Activated T-cell treated with anti-CD3 and anti-CD28 coated beads for 24 hours (primary cell): ENCODE data around the gene OAT.
"Not testable (repeated sequence)": the region's sequence is repeated elsewhere in the genome, so short reads cannot be mapped to it uniquely, and the experiment has no call there.

Experiments
- DNase-seq: peaks from one replicate; pipeline ENCODE4 v3.0.0-alpha.2; 2020; ENCODE audit warnings: low read depth

OAT gene

DNA sequence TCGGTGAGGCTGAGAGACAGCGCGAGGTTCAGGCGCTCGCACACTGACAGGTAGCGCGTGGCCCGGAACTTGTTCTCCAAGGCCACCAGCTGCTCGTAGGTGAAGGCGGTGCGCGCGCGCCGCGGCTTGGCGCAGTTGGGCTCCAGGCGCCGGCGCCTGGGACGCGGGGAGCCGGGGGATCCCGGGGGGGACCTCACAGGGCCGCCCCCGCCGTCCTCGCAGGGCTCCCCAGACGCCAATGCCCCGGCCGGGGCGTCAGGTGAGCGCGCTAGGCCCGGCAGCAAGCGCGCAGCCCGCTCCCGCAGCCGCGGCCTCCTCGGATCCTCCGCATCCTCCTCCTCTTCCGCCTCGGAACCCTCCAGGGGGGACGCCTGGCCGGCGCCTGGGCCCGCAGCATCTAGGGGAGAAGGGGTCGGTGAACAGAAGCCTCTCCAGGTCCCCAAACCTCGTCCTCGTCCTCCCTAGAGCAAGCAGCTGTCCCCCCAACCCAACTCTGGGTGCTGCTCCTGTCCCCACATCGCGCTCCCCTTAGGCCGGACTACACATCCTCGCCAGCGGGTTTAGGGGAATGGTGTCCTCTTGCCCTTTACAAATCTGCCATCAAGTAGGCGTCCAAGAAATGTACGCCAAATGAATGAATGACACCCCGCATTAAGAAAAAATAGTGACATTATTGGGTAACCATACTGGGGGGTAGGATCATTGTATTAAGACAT is 29.2 kb upstream of the OAT start:
- DNase-seq: no peak

DNA sequence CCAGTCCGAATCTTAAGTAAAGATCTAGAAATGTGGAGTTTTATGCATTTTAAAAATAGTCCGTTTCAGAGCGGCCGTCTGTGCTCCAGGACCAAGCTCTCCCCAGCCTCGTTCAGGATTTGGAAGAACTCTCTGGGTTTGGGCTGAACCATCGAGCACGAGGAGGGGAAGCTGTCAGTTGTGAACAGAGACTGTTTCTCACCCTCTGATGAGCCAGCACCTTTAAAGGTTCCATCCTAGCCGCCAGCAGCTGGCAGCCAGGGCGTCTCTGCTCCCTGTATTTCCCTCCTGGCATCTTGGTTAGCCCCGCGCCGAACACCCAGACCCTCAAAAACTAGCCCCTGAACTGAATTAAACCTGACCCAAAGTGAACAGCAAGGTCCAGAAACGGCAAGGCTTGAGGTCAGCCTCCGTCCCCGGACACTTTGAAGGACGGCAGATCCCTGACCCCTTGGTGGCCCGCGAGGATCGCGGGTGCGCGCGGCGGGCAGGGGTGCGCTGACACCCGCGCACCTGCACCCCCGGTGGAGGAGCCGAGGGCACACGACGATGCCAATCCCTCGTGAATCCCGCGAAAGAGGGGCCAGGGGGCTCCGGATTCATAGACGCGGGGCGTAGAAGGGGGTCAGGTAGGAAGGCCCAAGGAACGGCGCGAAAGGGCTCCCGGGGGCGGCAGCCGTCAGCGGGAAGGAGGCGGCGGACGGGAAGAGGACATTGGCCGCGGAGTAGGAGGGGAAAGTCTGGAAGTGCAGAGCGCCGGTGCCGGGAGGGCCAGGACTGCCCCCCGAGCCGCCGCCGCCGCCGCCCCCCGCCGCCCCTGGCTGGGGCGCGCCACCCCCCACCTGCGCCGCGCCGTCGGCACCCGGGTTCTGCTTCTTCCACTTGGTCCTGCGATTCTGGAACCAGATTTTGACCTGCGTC is 28.4 kb upstream of the OAT start:
- no peak for DNase-seq

- not testable (repeated sequence) for DNase-seq
These were observed 23.0 kb upstream of the OAT start for GRCh38 chr10:124441694-124442093.

DNA sequence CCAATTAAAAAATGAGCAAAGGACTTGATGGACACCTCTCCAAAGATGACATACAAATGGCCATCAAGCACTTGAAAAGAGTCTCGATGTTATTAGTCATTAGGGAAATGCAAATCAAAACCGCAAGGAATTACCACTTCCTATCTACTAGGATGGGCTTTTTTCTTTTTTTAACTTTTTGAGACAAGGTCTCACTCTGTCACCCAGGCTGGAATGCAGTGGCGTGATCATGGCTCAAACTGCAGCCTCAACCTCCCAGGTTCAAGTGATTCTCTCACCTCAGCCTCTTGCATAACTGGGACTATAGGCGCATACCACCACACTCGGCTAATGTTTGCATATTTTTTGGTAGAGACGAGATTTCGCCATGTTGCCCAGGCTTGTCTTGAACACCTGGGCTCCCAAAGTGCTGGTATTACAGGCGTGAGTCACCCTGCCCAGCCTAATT is 17.5 kb upstream of the OAT start:
- DNase-seq: no peak

GRCh38 chr10:124435683-124436082 is 17.0 kb upstream of the OAT start:
- not testable (repeated sequence) for DNase-seq

- no peak for DNase-seq
These were observed 14.7 kb upstream of the OAT start for GRCh38 chr10:124433461-124433860.

DNA sequence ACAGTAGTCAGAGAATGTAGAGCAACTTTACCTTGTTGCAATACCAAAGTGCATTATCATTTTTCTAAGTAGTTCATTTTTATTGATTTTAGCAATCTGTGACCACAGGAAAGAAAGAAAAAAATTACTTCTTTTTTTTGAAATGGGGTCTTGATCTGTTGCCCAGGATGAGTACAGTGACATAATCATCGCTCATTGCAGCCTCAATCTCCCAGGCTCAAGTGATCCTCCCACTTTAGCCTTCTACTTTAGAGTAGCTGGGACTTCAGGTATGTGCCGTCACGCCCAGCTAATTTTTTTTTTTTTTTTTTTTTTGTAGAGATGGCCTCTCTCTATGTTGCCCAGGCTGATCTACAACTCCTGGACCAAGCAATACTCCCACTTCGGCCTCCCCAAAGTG is 11.4 kb upstream of the OAT start:
- no peak for DNase-seq

- no peak for DNase-seq
These were observed 10.9 kb upstream of the OAT start for GRCh38 chr10:124429576-124429975.

- DNase-seq: no peak
These were observed 9.6 kb upstream of the OAT start for GRCh38 chr10:124428207-124428777.

- no peak for DNase-seq
These were observed 6.7 kb upstream of the OAT start for GRCh38 chr10:124425227-124425962.

DNA sequence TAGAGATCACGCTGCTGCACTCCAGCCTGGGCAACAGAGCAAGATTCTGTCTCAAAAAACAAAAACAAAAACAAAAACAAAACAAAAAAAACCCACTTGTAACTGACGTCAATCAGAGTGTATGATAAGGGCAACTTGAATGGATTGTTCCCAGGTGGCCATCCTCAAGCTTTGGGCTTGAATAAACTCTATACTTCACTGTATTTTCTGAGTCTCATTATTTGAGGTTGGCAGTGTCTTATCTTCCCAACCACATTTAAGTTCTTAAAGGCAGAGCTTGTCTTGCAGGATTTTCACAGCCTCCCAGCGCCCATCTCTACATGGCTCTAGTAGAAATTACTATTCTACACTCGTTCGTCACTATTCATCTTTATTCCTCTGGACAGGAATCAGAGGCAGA is 5.1 kb upstream of the OAT start:
- DNase-seq: no peak

DNA sequence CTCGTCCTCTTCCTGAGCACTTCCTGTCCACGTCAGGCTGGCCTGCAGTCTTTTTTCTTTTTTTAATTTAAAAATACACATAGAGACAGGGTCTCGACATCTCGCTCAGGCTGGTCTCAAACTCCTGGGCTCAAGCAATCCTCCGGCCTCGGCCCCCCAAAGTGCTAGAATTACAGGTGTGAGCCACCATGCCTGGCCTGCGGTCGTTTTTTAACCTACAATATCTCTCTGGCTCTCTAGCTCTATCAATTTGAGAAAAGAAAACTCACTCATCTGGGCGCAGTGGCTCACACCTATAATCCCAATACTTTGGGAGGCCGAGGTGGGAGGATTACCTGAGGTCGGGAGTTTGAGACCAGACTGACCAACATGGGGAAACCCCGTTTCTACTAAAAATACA is 4.0 kb upstream of the OAT start:
- DNase-seq: no peak

- no peak for DNase-seq
These were observed 1.5 kb upstream of the OAT start for GRCh38 chr10:124420254-124420653.

- no peak for DNase-seq
These were observed 912 bp upstream of the OAT start for GRCh38 chr10:124419635-124420034.

DNA sequence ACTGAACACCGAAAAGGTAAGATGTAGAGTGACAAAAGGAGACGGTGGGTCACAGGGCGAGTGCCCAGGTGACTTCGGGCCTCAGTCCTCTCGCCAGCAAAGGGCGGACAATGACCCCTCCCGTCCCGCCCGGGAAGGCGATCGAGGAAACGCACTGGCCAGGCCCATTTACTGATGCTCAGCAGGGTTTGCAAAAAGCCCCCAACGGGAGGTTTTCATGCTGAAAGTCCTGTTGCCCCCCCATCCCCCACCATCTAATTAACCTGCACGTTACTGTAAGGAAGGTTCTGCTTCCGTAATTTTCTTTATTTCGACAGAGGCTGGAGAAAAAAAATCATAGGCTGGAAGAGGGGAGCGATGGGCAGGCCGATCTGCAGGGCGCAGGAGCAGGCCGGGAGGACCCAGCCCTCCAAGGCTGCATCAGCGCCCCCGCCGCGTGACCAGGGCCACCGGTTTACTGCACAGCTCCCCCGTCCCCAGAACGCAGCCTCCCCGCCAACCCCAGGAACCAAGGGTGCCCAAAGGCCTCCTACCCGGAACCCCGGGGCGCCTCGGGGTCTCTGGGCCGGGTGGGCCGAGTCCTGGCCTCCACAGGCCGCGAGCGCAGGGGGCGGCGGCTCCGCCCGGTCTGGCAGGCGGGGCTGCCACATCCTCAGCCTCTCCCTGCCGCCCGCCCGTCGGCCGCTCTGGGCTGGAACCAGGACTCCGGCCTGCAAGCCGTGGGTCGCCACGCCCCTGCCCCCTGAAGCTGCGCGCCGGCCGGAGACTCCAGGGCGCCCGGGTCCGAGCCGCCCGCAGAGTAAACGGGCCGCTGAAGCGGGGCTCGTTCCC is 613 bp downstream of the OAT start:
- DNase-seq: peak; percentile 18

GRCh38 chr10:124416733-124417132 is 2.0 kb downstream of the OAT start:
- DNase-seq: no peak

- no peak for DNase-seq
These were observed 3.5 kb downstream of the OAT start for GRCh38 chr10:124415210-124415609.

- no peak for DNase-seq
These were observed 4.6 kb downstream of the OAT start for GRCh38 chr10:124414076-124414475.

DNA sequence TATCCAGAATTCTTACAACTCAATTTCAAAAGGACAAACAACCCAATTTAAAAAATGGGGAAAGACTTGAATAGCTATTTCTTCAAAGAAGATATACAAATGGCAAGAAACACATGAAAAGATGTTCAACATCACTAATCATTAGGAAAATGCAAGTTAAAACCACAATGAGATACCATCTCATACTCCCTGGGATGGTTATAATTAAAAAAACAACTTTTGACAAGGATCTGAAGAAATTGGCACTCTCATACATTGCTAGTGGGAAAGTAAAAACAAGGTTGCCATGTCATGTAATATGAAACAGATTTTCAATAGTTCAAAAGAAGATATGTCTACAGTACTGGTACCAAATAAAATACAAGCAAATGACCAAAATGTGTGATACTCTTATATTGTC is 9.0 kb downstream of the OAT start:
- DNase-seq: no peak

- DNase-seq: no peak
These were observed 10.4 kb downstream of the OAT start for GRCh38 chr10:124408357-124408756.

GRCh38 chr10:124407456-124407855 is 11.3 kb downstream of the OAT start:
- no peak for DNase-seq
